MM.1S (cell line): ENCODE results near the gene TMEM121B.

Experiments
- DNase-seq: peaks from one replicate; pipeline ENCODE4 v3.0.0-alpha.2; 2015
- H2AFZ ChIP-seq: fragments of 300-600 bp; sonication (generic); 2 replicates; pipeline ENCODE4 v1.6.0; 2016; ENCODE audit warnings: antibody characterized with exemption, low read length
- H3F3A ChIP-seq: fragments of 300-600 bp; sonication (generic); 2 replicates; pipeline ENCODE4 v1.6.1; 2016; ENCODE audit warnings: mild to moderate bottlenecking, antibody characterized with exemption, low read length, moderate library complexity, mixed read lengths; ENCODE audit not compliant: insufficient read depth
- H3K27ac ChIP-seq: fragments of 300-600 bp; sonication (generic); 2 replicates; pipeline ENCODE4 v1.5.1; 2016; ENCODE audit warnings: mild to moderate bottlenecking, low read length
- H3K27me3 ChIP-seq: fragments of 300-600 bp; sonication (generic); replicated peaks from 2 replicates; pipeline ENCODE4 v1.6.0; 2016; ENCODE audit warnings: low read length; ENCODE audit not compliant: insufficient read depth
- H3K36me3 ChIP-seq: fragments of 300-600 bp; sonication (generic); replicated peaks from 2 replicates; pipeline ENCODE4 v1.6.1; 2016; ENCODE audit warnings: mild to moderate bottlenecking, low read length, mixed read lengths; ENCODE audit not compliant: insufficient read depth
- H3K4me1 ChIP-seq: fragments of 300-600 bp; sonication (generic); 2 replicates; pipeline ENCODE4 v1.6.1; 2016; ENCODE audit warnings: low read length, mixed read lengths
- H3K4me2 ChIP-seq: fragments of 300-600 bp; sonication (generic); 2 replicates; pipeline ENCODE4 v1.6.0; 2016; ENCODE audit warnings: low read depth, low read length
- H3K4me3 ChIP-seq: fragments of 300-600 bp; sonication (generic); 2 replicates; pipeline ENCODE4 v1.5.1; 2016; ENCODE audit warnings: low read length, mixed read lengths
- H3K79me2 ChIP-seq: fragments of 300-600 bp; sonication (generic); 2 replicates; pipeline ENCODE4 v1.6.1; 2016; ENCODE audit warnings: mixed run types, low read length, mixed read lengths
- H3K9ac ChIP-seq: fragments of 300-600 bp; sonication (generic); 2 replicates; pipeline ENCODE4 v1.6.1; 2016; ENCODE audit warnings: low read length, mixed read lengths
- H3K9me2 ChIP-seq: fragments of 300-600 bp; sonication (generic); replicated peaks from 2 replicates; pipeline ENCODE4 v1.6.1; 2016; ENCODE audit warnings: mild to moderate bottlenecking, low read length, mixed read lengths; ENCODE audit not compliant: insufficient read depth
- H3K9me3 ChIP-seq: fragments of 300-600 bp; sonication (generic); replicated peaks from 2 replicates; pipeline ENCODE4 v1.6.1; 2016; ENCODE audit warnings: mild to moderate bottlenecking, low read length, mixed read lengths; ENCODE audit not compliant: insufficient read depth
- H4K20me1 ChIP-seq: fragments of 300-600 bp; sonication (generic); 2 replicates; pipeline ENCODE4 v1.6.1; 2016; ENCODE audit warnings: mild to moderate bottlenecking, low read length, moderate library complexity, mixed read lengths; ENCODE audit not compliant: insufficient read depth
- EZH2 ChIP-seq: fragments of 300-600 bp; sonication (generic); optimal IDR thresholded peaks from 2 replicates; pipeline ENCODE3; 2017; ENCODE audit warnings: low read depth, mild to moderate bottlenecking, antibody characterized with exemption, low read length, mixed read lengths
- EZH2phosphoT487 ChIP-seq: fragments of 300-600 bp; sonication (generic); IDR thresholded peaks from 2 replicates; pipeline ENCODE4 v1.6.1; 2018; ENCODE audit warnings: antibody characterized with exemption, low read length
- TF ChIP-seq, protein P1 (sequence below): fragments of 300-600 bp; sonication (generic); IDR thresholded peaks from 2 replicates; pipeline ENCODE4 v1.5.1; 2016; ENCODE audit warnings: antibody characterized with exemption, low read length, mixed read lengths

The TMEM121B gene

DNA sequence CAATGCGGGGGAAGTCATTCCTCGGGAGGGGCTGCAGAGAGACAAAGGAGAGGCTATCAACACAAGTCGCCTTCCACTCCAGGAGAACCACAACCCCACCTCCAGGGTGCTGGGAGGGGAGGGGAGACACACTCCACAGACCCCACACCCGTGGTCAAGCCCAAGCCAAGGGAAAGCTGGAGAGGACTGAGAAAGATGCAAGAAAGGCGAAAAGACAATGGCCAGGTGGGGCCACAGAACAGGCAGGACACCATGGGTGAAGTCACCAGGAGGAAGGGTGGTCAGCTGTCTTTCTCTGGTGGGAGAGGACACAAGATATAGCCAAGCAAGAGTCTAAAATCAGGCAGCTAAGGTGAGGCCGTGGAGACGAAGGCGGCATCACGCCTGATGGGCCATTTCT is 21.9 kb upstream of the TMEM121B start:
- no peaks in the 10 kb centered on the region for H3K4me1 ChIP-seq
- H3K4me2 ChIP-seq, result no peak overlapping the region
- H3K27ac ChIP-seq, result no peak overlapping the region
- no peak for TF ChIP-seq EZH2
- no peak for TF ChIP-seq EZH2phosphoT487
- TF ChIP-seq, protein P1, sequence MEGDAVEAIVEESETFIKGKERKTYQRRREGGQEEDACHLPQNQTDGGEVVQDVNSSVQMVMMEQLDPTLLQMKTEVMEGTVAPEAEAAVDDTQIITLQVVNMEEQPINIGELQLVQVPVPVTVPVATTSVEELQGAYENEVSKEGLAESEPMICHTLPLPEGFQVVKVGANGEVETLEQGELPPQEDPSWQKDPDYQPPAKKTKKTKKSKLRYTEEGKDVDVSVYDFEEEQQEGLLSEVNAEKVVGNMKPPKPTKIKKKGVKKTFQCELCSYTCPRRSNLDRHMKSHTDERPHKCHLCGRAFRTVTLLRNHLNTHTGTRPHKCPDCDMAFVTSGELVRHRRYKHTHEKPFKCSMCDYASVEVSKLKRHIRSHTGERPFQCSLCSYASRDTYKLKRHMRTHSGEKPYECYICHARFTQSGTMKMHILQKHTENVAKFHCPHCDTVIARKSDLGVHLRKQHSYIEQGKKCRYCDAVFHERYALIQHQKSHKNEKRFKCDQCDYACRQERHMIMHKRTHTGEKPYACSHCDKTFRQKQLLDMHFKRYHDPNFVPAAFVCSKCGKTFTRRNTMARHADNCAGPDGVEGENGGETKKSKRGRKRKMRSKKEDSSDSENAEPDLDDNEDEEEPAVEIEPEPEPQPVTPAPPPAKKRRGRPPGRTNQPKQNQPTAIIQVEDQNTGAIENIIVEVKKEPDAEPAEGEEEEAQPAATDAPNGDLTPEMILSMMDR, result no peak
- no peaks in the 10 kb centered on the region for H3K9me3 ChIP-seq
- H3K9me2 ChIP-seq, result no peaks in the 10 kb centered on the region
- H3K4me3 ChIP-seq, result no peak overlapping the region
- no peaks in the 10 kb centered on the region for H3K79me2 ChIP-seq
- no peaks in the 10 kb centered on the region for H3K27me3 ChIP-seq
- no peak overlapping the region for H2AFZ ChIP-seq
- no peak overlapping the region for H3K9ac ChIP-seq
- no peaks in the 10 kb centered on the region for H4K20me1 ChIP-seq
- no peaks in the 10 kb centered on the region for H3F3A ChIP-seq
- no peaks in the 10 kb centered on the region for H3K36me3 ChIP-seq
- DNase-seq, result no peak

- Histone ChIP-seq H3K27ac (no peak overlapping the region), H3K4me3 (no peak overlapping the region), H3K79me2 (no peaks in the 10 kb centered on the region), H3K36me3 (no peaks in the 10 kb centered on the region), H4K20me1 (no peaks in the 10 kb centered on the region), H3K27me3 (no peaks in the 10 kb centered on the region), H3K9ac (no peak overlapping the region), H3K9me2 (no peaks in the 10 kb centered on the region), H3F3A (no peaks in the 10 kb centered on the region), H3K4me2 (no peak overlapping the region), H2AFZ (no peak overlapping the region), H3K9me3 (no peaks in the 10 kb centered on the region), H3K4me1 (no peaks in the 10 kb centered on the region)
- DNase-seq, result no peak
- TF ChIP-seq, protein P1, result no peak
- TF ChIP-seq EZH2phosphoT487, result no peak
- no peak for TF ChIP-seq EZH2
These were observed 19.9 kb upstream of the TMEM121B start for GRCh38 chr22:17140826-17141766.

GRCh38 chr22:17140022-17140421 is 18.9 kb upstream of the TMEM121B start:
- no peak for DNase-seq
- Histone ChIP-seq H3K27ac (no peak overlapping the region), H2AFZ (no peak overlapping the region), H3K9me3 (no peaks in the 10 kb centered on the region), H3K4me2 (no peak overlapping the region), H3K9ac (no peak overlapping the region), H3K27me3 (no peaks in the 10 kb centered on the region), H3K9me2 (no peaks in the 10 kb centered on the region), H3K36me3 (no peaks in the 10 kb centered on the region), H3K79me2 (no peaks in the 10 kb centered on the region), H4K20me1 (no peaks in the 10 kb centered on the region), H3K4me1 (no peaks in the 10 kb centered on the region), H3K4me3 (no peak overlapping the region), H3F3A (no peaks in the 10 kb centered on the region)
- TF ChIP-seq EZH2phosphoT487 (no peak), EZH2 (no peak)
- TF ChIP-seq, protein P1, result no peak
